K562 (cell line): Measurements from ENCODE around the gene SHISA7. TPM values are rescaled to one million over a fixed set of nuclear protein-coding genes. Genes with fewer than 3 reads are reported as not detected.

Source experiments
- CBX5 ChIP-seq: IDR thresholded peaks from 2 replicates; pipeline ENCODE4 v1.6.1; 2014; ENCODE audit warnings: low read depth, borderline replicate concordance
- GABPB1 ChIP-seq: sonication (generic); formaldehyde crosslinking; IDR thresholded peaks from 2 replicates; pipeline ENCODE4 v1.8.0; 2022; ENCODE audit warnings: mild to moderate bottlenecking, missing genetic modification reagents
- GTF2A2 ChIP-seq: IDR thresholded peaks from 2 replicates; pipeline ENCODE4 v1.6.1; 2016; ENCODE audit warnings: mild to moderate bottlenecking, missing genetic modification characterization, missing compliant biosample characterization
- KDM4B ChIP-seq, 2 experiments: fragments of 450-650 bp in 1 of 2; sonication (generic) in 1 of 2; IDR thresholded peaks; 2 replicates each; pipeline ENCODE4 v1.6.1; 2016 to 2017; ENCODE audit warnings: borderline replicate concordance in 2 of 2, antibody characterized with exemption in 1 of 2, low read depth in 1 of 2, mild to moderate bottlenecking in 1 of 2
- KDM5B ChIP-seq: fragments of 200-600 bp; sonication (generic); IDR thresholded peaks from 2 replicates; pipeline ENCODE4 v1.6.1; 2012; ENCODE audit warnings: low read depth, mild to moderate bottlenecking, moderate library complexity, low read length, control low read depth, inconsistent platforms; ENCODE audit not compliant: insufficient replicate concordance
- POLR2A ChIP-seq: fragments of 450-650 bp; conservative IDR thresholded peaks from 2 replicates; pipeline ENCODE4 v1.6.1; 2016
- POLR2B ChIP-seq: fragments of 450-650 bp; IDR thresholded peaks from 2 replicates; pipeline ENCODE4 v1.6.1; 2018; ENCODE audit warnings: low read depth; ENCODE audit not compliant: partially characterized antibody
- RFX7 ChIP-seq: fragments of 250-450 bp; sonication (Bioruptor Pico); IDR thresholded peaks from 2 replicates; pipeline ENCODE4 v1.5.1; 2021; ENCODE audit warnings: mild to moderate bottlenecking
- SUPT5H ChIP-seq: fragments of 450-650 bp; IDR thresholded peaks from 2 replicates; pipeline ENCODE4 v1.6.1; 2016
- TRIM28 ChIP-seq: fragments of 450-650 bp; IDR thresholded peaks from 2 replicates; pipeline ENCODE4 v1.6.1; 2017
- ZBTB7A ChIP-seq: IDR thresholded peaks from 2 replicates; pipeline ENCODE4 v1.6.1; 2011; ENCODE audit warnings: low read depth, mild to moderate bottlenecking, low read length, moderate library complexity, borderline replicate concordance; ENCODE audit not compliant: control insufficient read depth
- ZNF316 ChIP-seq: fragments of 450-650 bp; IDR thresholded peaks from 2 replicates; pipeline ENCODE4 v1.6.1; 2016
- polyA plus RNA-seq, 8 experiments: library from polyadenylated mRNA; depleted of rRNA in 4 of 8; stranded (reverse) in 5 of 8; unstranded in 3 of 8; fragments of >200 nt; fragmentation: Nextera tagmentation in 2 of 8; fragmentation: Illumina TruSeq in 1 of 8; extraction: Ambion mirVana in 2 of 8; extraction: Trizol in 1 of 8; gene quantifications; 2 replicates each; pipeline versions ENCODE4 v1.2.1 to v1.2.3, GENCODE V29; 2011 to 2014; ENCODE audit warnings: inconsistent platforms in 1 of 8, missing spikeins in 1 of 8
- total RNA-seq, 7 experiments: library from RNA; depleted of rRNA in 6 of 7; stranded (reverse); fragments of >200 nt in 6 of 7; fragmentation: Illumina TruSeq in 2 of 7; extraction: Trizol in 2 of 7; gene quantifications; 2 replicates each; pipeline versions ENCODE4 v1.2.1 to v1.2.3, GENCODE V29; 2011 to 2021; ENCODE audit warnings: low replicate concordance in 1 of 7
- TF ChIP-seq, protein P1 (sequence below): sonication (generic); formaldehyde crosslinking; IDR thresholded peaks from 2 replicates; pipeline ENCODE4 v1.8.0; 2022; ENCODE audit warnings: mild to moderate bottlenecking, missing genetic modification reagents
- TF ChIP-seq, protein P2 (sequence below): fragments of 150-350 bp; IDR thresholded peaks from 2 replicates; pipeline ENCODE4 v1.6.1; 2014; ENCODE audit warnings: low read depth, mild to moderate bottlenecking, low read length, borderline replicate concordance
- TF ChIP-seq, protein P3 (sequence below): sonication (generic); formaldehyde crosslinking; IDR thresholded peaks from 2 replicates; pipeline ENCODE4 v1.8.0; 2022; ENCODE audit warnings: mild to moderate bottlenecking, missing genetic modification reagents
- TF ChIP-seq, protein P4 (sequence below): fragments of 450-650 bp; IDR thresholded peaks from 2 replicates; pipeline ENCODE4 v1.6.1; 2014; ENCODE audit warnings: low read depth, mild to moderate bottlenecking, moderate library complexity, borderline replicate concordance

SHISA7 gene
- total and polyA plus RNA-seq, 9 of the 15 experiments (the other 6 are each of a cell fraction or from before 2014, with no cell fraction given) = 0.01 to 0.40 (median 0.07) TPM

DNA sequence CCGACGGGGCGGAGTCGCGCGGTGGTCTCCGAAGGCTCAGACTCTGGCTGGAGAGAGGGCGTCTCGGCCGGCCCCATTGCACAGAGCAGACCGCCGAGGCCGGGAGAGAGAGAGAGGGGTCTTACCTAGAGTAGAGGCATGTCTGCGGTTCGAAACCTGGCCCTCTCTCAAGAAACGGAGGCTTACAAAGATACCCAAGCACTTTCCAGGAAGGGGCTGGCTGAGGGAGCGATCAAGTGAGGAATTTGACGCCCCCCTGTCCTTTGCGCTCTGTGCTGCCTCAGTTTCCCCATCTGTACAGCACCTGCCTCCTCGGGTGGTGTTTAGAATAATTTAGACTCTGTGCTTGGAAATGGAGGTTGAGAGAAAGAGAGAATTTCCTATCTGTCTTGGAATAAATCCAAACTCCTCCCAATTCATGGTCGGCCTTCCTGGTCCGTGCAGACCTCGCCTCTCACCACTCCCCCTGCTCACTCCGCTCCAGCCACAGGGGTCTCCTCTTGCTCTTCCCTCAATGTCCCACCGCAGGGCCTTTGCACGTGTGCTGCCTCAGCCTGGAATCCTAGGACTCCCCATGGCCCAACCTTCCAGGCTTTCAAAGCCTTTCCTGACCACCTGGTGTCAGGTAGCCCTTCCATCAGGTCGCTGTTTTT, 19.0 kb upstream of the SHISA7 start (continued):
- TF ChIP-seq, protein P1, sequence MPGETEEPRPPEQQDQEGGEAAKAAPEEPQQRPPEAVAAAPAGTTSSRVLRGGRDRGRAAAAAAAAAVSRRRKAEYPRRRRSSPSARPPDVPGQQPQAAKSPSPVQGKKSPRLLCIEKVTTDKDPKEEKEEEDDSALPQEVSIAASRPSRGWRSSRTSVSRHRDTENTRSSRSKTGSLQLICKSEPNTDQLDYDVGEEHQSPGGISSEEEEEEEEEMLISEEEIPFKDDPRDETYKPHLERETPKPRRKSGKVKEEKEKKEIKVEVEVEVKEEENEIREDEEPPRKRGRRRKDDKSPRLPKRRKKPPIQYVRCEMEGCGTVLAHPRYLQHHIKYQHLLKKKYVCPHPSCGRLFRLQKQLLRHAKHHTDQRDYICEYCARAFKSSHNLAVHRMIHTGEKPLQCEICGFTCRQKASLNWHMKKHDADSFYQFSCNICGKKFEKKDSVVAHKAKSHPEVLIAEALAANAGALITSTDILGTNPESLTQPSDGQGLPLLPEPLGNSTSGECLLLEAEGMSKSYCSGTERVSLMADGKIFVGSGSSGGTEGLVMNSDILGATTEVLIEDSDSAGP (CRISPR knock-in tag) = no peak
- TF ChIP-seq ZBTB7A (peak; percentile 74), CBX5 (no peak), ZNF316 (peak; percentile 1; the same call in 1 of the 2 replicates), GTF2A2 (tag) (no peak), KDM4B (IDR thresholded peaks at IDR 0.05; ENCODE audit: borderline replicate concordance in 2 of 2, low read depth in 1 of 2) (0 out of 4 replicates have a peak, but pooled peaks of 1 of the 2 experiments have one; percentile 18), RFX7 (CRISPR knock-in tag) (no peak), POLR2A (peak; percentile 70), SUPT5H (peak; percentile 48), GABPB1 (CRISPR knock-in tag) (0 out of 2 replicates have a peak, but pooled peaks have one; percentile 1), POLR2B (peak; percentile 44), KDM5B (peak; percentile 50), TRIM28 (0 out of 2 replicates have a peak, but pooled peaks have one; percentile 48)
- TF ChIP-seq, protein P2, sequence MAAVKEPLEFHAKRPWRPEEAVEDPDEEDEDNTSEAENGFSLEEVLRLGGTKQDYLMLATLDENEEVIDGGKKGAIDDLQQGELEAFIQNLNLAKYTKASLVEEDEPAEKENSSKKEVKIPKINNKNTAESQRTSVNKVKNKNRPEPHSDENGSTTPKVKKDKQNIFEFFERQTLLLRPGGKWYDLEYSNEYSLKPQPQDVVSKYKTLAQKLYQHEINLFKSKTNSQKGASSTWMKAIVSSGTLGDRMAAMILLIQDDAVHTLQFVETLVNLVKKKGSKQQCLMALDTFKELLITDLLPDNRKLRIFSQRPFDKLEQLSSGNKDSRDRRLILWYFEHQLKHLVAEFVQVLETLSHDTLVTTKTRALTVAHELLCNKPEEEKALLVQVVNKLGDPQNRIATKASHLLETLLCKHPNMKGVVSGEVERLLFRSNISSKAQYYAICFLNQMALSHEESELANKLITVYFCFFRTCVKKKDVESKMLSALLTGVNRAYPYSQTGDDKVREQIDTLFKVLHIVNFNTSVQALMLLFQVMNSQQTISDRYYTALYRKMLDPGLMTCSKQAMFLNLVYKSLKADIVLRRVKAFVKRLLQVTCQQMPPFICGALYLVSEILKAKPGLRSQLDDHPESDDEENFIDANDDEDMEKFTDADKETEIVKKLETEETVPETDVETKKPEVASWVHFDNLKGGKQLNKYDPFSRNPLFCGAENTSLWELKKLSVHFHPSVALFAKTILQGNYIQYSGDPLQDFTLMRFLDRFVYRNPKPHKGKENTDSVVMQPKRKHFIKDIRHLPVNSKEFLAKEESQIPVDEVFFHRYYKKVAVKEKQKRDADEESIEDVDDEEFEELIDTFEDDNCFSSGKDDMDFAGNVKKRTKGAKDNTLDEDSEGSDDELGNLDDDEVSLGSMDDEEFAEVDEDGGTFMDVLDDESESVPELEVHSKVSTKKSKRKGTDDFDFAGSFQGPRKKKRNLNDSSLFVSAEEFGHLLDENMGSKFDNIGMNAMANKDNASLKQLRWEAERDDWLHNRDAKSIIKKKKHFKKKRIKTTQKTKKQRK = no peak
- TF ChIP-seq, protein P3, sequence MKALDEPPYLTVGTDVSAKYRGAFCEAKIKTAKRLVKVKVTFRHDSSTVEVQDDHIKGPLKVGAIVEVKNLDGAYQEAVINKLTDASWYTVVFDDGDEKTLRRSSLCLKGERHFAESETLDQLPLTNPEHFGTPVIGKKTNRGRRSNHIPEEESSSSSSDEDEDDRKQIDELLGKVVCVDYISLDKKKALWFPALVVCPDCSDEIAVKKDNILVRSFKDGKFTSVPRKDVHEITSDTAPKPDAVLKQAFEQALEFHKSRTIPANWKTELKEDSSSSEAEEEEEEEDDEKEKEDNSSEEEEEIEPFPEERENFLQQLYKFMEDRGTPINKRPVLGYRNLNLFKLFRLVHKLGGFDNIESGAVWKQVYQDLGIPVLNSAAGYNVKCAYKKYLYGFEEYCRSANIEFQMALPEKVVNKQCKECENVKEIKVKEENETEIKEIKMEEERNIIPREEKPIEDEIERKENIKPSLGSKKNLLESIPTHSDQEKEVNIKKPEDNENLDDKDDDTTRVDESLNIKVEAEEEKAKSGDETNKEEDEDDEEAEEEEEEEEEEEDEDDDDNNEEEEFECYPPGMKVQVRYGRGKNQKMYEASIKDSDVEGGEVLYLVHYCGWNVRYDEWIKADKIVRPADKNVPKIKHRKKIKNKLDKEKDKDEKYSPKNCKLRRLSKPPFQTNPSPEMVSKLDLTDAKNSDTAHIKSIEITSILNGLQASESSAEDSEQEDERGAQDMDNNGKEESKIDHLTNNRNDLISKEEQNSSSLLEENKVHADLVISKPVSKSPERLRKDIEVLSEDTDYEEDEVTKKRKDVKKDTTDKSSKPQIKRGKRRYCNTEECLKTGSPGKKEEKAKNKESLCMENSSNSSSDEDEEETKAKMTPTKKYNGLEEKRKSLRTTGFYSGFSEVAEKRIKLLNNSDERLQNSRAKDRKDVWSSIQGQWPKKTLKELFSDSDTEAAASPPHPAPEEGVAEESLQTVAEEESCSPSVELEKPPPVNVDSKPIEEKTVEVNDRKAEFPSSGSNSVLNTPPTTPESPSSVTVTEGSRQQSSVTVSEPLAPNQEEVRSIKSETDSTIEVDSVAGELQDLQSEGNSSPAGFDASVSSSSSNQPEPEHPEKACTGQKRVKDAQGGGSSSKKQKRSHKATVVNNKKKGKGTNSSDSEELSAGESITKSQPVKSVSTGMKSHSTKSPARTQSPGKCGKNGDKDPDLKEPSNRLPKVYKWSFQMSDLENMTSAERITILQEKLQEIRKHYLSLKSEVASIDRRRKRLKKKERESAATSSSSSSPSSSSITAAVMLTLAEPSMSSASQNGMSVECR (CRISPR knock-in tag) = 0 out of 2 replicates have a peak, but pooled peaks have one; percentile 36
- TF ChIP-seq, protein P4, sequence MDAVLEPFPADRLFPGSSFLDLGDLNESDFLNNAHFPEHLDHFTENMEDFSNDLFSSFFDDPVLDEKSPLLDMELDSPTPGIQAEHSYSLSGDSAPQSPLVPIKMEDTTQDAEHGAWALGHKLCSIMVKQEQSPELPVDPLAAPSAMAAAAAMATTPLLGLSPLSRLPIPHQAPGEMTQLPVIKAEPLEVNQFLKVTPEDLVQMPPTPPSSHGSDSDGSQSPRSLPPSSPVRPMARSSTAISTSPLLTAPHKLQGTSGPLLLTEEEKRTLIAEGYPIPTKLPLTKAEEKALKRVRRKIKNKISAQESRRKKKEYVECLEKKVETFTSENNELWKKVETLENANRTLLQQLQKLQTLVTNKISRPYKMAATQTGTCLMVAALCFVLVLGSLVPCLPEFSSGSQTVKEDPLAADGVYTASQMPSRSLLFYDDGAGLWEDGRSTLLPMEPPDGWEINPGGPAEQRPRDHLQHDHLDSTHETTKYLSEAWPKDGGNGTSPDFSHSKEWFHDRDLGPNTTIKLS = no peak
